HepG2 (cell line): ENCODE results near the gene SUSD4. TPM values are rescaled to one million over a fixed set of nuclear protein-coding genes. Genes with fewer than 3 reads are reported as not detected.

Source experiments
- ATAC-seq: fragments of 200-7000 bp; cut with Tn5 transposase; 3 replicates; pipeline ENCODE4 v1.9.1; 2020; ENCODE audit warnings: mild to moderate bottlenecking, moderate library complexity
- BruUV-seq: library from RNA; stranded (reverse); fragments of 400-500 nt; replicated peaks from 2 replicates; lab custom pipeline; 2021; lab: Mats Ljungman, UMichigan
- CTCF ChIA-PET: fragments of 300-600 bp; formaldehyde crosslinking; extraction: SDS; loops from one replicate; lab custom pipeline; 2021; ENCODE audit warnings: low total read pairs, inconsistent platforms, low intra/inter-chr PET ratio; lab: Yijun Ruan, JAX
- POLR2A ChIA-PET: fragments of 350-600 bp; sonication (Branson Sonifier 250); formaldehyde crosslinking; loops from one replicate; lab custom pipeline; 2020; ENCODE audit warnings: antibody characterized with exemption, inconsistent platforms; lab: Yijun Ruan, JAX
- DNase-seq: peaks from one replicate; pipeline ENCODE4 v3.0.0-alpha.2; 2015; ENCODE audit warnings: low spot score
- FAIRE-seq: peaks from 3 replicates; lab custom pipeline; 2011; peaks lifted over from hg19 to GRCh38; lab: Jason Lieb, UNC
- H2AFZ ChIP-seq: one replicate; pipeline ENCODE4 v1.6.1; 2011; ENCODE audit warnings: low read length, inconsistent platforms
- H3K27ac ChIP-seq: fragments of 300-600 bp; 3 replicates; pipeline ENCODE4 v1.8.0; 2011; ENCODE audit warnings: mixed run types, mild to moderate bottlenecking, mixed read lengths, low read length, inconsistent platforms; ENCODE audit not compliant: insufficient read depth; ENCODE audit errors: extremely low read length
- H3K27me3 ChIP-seq, 2 experiments: fragments of 200-600 bp in 1 of 2; 2 replicates in 1 of 2; 3 replicates in 1 of 2; pipeline versions ENCODE4 v1.6.0 to v1.8.0; 2011; ENCODE audit warnings: low read length in 2 of 2, mild to moderate bottlenecking in 2 of 2, moderate library complexity in 2 of 2, inconsistent platforms in 1 of 2; ENCODE audit not compliant: insufficient read depth in 2 of 2, control insufficient read depth in 1 of 2
- H3K36me3 ChIP-seq, 2 experiments: fragments of 200-600 bp in 1 of 2; replicated peaks in 1 of 2; 2 replicates in 1 of 2; 3 replicates in 1 of 2; pipeline versions ENCODE4 v1.5.1 to v1.8.0; 2011; ENCODE audit warnings: low read length in 2 of 2, inconsistent platforms in 1 of 2; ENCODE audit not compliant: insufficient read depth in 2 of 2, control insufficient read depth in 1 of 2
- H3K4me1 ChIP-seq: 2 replicates; pipeline ENCODE4 v1.5.1; 2012; ENCODE audit warnings: low read length, inconsistent platforms; ENCODE audit not compliant: insufficient read depth
- H3K4me2 ChIP-seq: 2 replicates; pipeline ENCODE4 v1.6.0; 2011; ENCODE audit warnings: low read depth, low read length, inconsistent platforms
- H3K4me3 ChIP-seq, 3 experiments: fragments of 200-600 bp in 1 of 3; sonication (generic), shearing (Covaris generic) in 1 of 3; replicated peaks in 1 of 3; 2 replicates each; pipeline ENCODE4 v1.5.1; 2011 to 2016; ENCODE audit warnings: low read length in 3 of 3, inconsistent platforms in 2 of 3, low read depth in 2 of 3, mild to moderate bottlenecking in 2 of 3, control low read depth in 1 of 3, mixed read lengths in 1 of 3; ENCODE audit not compliant: insufficient read depth in 1 of 3
- H3K79me2 ChIP-seq: one replicate; pipeline ENCODE4 v1.6.1; 2011; ENCODE audit warnings: low read length, inconsistent platforms; ENCODE audit not compliant: insufficient read depth
- H3K9ac ChIP-seq: 2 replicates; pipeline ENCODE4 v1.6.0; 2011; ENCODE audit warnings: mild to moderate bottlenecking, low read depth, low read length, inconsistent platforms; ENCODE audit not compliant: insufficient read depth
- H3K9me3 ChIP-seq: 2 replicates; pipeline ENCODE4 v1.5.1; 2012; ENCODE audit warnings: mild to moderate bottlenecking, low read length
- H4K20me1 ChIP-seq: 2 replicates; pipeline ENCODE4 v1.6.0; 2011; ENCODE audit warnings: inconsistent platforms, mild to moderate bottlenecking, low read length, moderate library complexity; ENCODE audit not compliant: insufficient read depth
- EZH2 ChIP-seq: conservative IDR thresholded peaks from 2 replicates; pipeline ENCODE4 v1.6.1; 2012; ENCODE audit warnings: mild to moderate bottlenecking, low read depth, low read length, moderate library complexity
- POGZ ChIP-seq: sonication (generic); formaldehyde crosslinking; IDR thresholded peaks from 2 replicates; pipeline ENCODE4 v1.4.0; 2020; ENCODE audit warnings: mild to moderate bottlenecking, missing genetic modification reagents
- RXRA ChIP-seq: sonication (generic); formaldehyde crosslinking; IDR thresholded peaks from 2 replicates; pipeline ENCODE4 v1.5.1; 2020; ENCODE audit warnings: missing genetic modification reagents
- RXRB ChIP-seq: IDR thresholded peaks from 2 replicates; pipeline ENCODE4 v1.6.1; 2016; ENCODE audit warnings: borderline replicate concordance, missing genetic modification reagents, missing compliant biosample characterization
- SOX13 ChIP-seq, 3 experiments: fragments of 450-650 bp in 1 of 3; sonication (generic) in 1 of 3; formaldehyde crosslinking in 1 of 3; IDR thresholded peaks in 2 of 3; conservative IDR thresholded peaks in 1 of 3; 2 replicates each; pipeline versions ENCODE4 v1.5.0 to v1.6.1; 2016 to 2020; ENCODE audit warnings: antibody characterized with exemption in 1 of 3, mild to moderate bottlenecking in 1 of 3, missing compliant biosample characterization in 1 of 3, missing genetic modification reagents in 1 of 3, moderate library complexity in 1 of 3
- TCF7L2 ChIP-seq: IDR thresholded peaks from 2 replicates; pipeline ENCODE4 v1.6.1; 2011; ENCODE audit warnings: mild to moderate bottlenecking, low read depth, low read length, moderate library complexity
- ZNF275 ChIP-seq: sonication (generic); formaldehyde crosslinking; IDR thresholded peaks from 2 replicates; pipeline ENCODE4 v1.8.0; 2022; ENCODE audit warnings: missing genetic modification reagents, mild to moderate bottlenecking, inconsistent platforms, borderline replicate concordance
- ZNF609 ChIP-seq: sonication (generic); formaldehyde crosslinking; IDR thresholded peaks from 2 replicates; pipeline ENCODE4 v1.4.0; 2020; ENCODE audit warnings: mild to moderate bottlenecking, missing genetic modification reagents, borderline replicate concordance
- WGBS: methylation state at CpG from one replicate; pipeline ENCODE4 v1.1.6; 2017; ENCODE audit warnings: low lambda C conversion rate; 5-methylcytosine and 5-hydroxymethylcytosine counted together
- in situ Hi-C: cut with HindIII; loops from 2 replicates; pipeline ENCODE4 v1.10.0; 2017; ENCODE audit warnings: low pct_unique_long_range_greater_than_20kb; ENCODE audit not compliant: extremely low pct_ligation_motif_present
- intact Hi-C: fragments of 100-400 bp; cut with micrococcal nuclease; formaldehyde crosslinking; loops from one replicate; pipeline ENCODE4 v1.10.0; 2022; ENCODE audit not compliant: unreplicated experiment
- polyA plus RNA-seq, 8 experiments: library from polyadenylated mRNA; depleted of rRNA in 3 of 8; stranded (reverse) in 7 of 8; unstranded in 1 of 8; fragments of >200 nt; fragmentation: Illumina TruSeq in 4 of 8; extraction: Trizol in 4 of 8; gene quantifications; 2 replicates each; pipeline versions ENCODE4 v1.2.1 to v1.2.3, GENCODE V29; 2011 to 2016; ENCODE audit warnings: low read depth in 4 of 8, missing spikeins in 1 of 8, mixed read lengths in 1 of 8; ENCODE audit not compliant: insufficient read depth in 1 of 8
- total RNA-seq, 5 experiments: library from RNA; depleted of rRNA; stranded (reverse); fragments of >200 nt; fragmentation: Illumina TruSeq; extraction: Trizol; gene quantifications; 2 replicates each; pipeline ENCODE4 v1.2.3, GENCODE V29; 2016; ENCODE audit warnings: low read depth in 1 of 5

SUSD4 gene
- total and polyA plus RNA-seq, 2 of the 13 experiments (the other 11 are each of a cell fraction or from before 2014, with no cell fraction given), result not detected

GRCh38 chr1:223179280-223179679 lies 184.7 kb downstream of the SUSD4 start:
- no peak for TF ChIP-seq EZH2
- no peaks in the 10 kb centered on the region for H3K9me3 ChIP-seq
- WGBS, result 21% methylated on average over 3 of the region's 3 CpGs
- FAIRE-seq, result no peak
- ChIA-PET CTCF (no interaction called here), POLR2A (no interaction called here)
- DNase-seq, result no peak
- no peak overlapping the region for H2AFZ ChIP-seq
- ATAC-seq, result no peak
- no peaks in the 10 kb centered on the region for H4K20me1 ChIP-seq
- H3K4me3 ChIP-seq, result no peak overlapping the region
- no peaks in the 10 kb centered on the region for H3K79me2 ChIP-seq
- intact Hi-C loops, result no loop called here
- H3K36me3 ChIP-seq, result no peaks in the 10 kb centered on the region
- no TSS peak for BruUV-seq
- no peak overlapping the region for H3K27ac ChIP-seq
- in situ Hi-C loops, result no loop called here
- H3K4me2 ChIP-seq, result no peak overlapping the region
- H3K4me1 ChIP-seq, result peaks cover 10% of the 10 kb centered on the region
- no peak overlapping the region for H3K9ac ChIP-seq
- peaks cover 0 to 6% of the 10 kb centered on the region in 2 experiments; a peak in 1 of 5 replicates for H3K27me3 ChIP-seq

- BruUV-seq, result no TSS peak
- H4K20me1 ChIP-seq, result no peaks in the 10 kb centered on the region
- ATAC-seq (peak; percentile 96), FAIRE-seq (peak; percentile 50), DNase-seq (peak; percentile 56)
- no peak overlapping the region for H2AFZ ChIP-seq
- H3K9ac ChIP-seq, result no peak overlapping the region
- intact Hi-C loops (no loop called here), in situ Hi-C loops (no loop called here)
- H3K36me3 ChIP-seq, result no peaks in the 10 kb centered on the region
- H3K9me3 ChIP-seq, result no peaks in the 10 kb centered on the region
- 3% methylated on average over 5 of the region's 5 CpGs for WGBS
- H3K27me3 ChIP-seq, result peaks cover 0 to 6% of the 10 kb centered on the region in 2 experiments; a peak in 1 of 5 replicates
- H3K4me2 ChIP-seq, result peak overlapping the region; percentile 42; the same call in 1 of the 2 replicates
- H3K79me2 ChIP-seq, result no peaks in the 10 kb centered on the region
- peaks cover 10% of the 10 kb centered on the region for H3K4me1 ChIP-seq
- ChIA-PET POLR2A (no interaction called here), CTCF (no interaction called here)
- no peak overlapping the region for H3K27ac ChIP-seq
- peak overlapping the region in 1 of 3 experiments; percentile 26; a peak in 1 of 6 replicates for H3K4me3 ChIP-seq
- no peak for TF ChIP-seq TCF7L2
- TF ChIP-seq POGZ (CRISPR knock-in tag), result 0 out of 2 replicates have a peak, but pooled peaks have one; percentile 15
- no peak for TF ChIP-seq ZNF275
- peak; percentile 87 for TF ChIP-seq RXRA (CRISPR knock-in tag)
- no peak for TF ChIP-seq EZH2
- TF ChIP-seq SOX13 (IDR thresholded peaks at IDR 0.05), result no peak
- TF ChIP-seq SOX13 (CRISPR knock-in tag; conservative IDR thresholded peaks at IDR 0.05 in 1 of 2, IDR thresholded peaks at IDR 0.05 in 1 of 2), result peak in 1 of 2 experiments; percentile 54; a peak in 1 of 4 replicates
- TF ChIP-seq RXRB (CRISPR knock-in tag), result peak; percentile 79
- 0 out of 2 replicates have a peak, but pooled peaks have one; percentile 21 for TF ChIP-seq ZNF609
These were observed 186.3 kb downstream of the SUSD4 start for GRCh38 chr1:223177681-223178080.
